ENCODE results near the gene ZFP30.
"Not testable (repeated sequence)": the region's sequence is repeated elsewhere in the genome, so short reads cannot be mapped to it uniquely, and the experiment has no call there.

Gene ZFP30

GRCh38 chr19:37655301-37655688 is at the start of gene ZFP30:
Gene ZFP30 (minus strand): TSS chr19:37655465. CDS start chr19:37647822, 7,643 bp downstream.
- peak; percentile 85 for DNase-seq

- DNase-seq, result no peak
Measured at GRCh38 chr19:37699057-37699456, 43.8 kb upstream of the ZFP30 start.

- no peak for DNase-seq
Measured at GRCh38 chr19:37698216-37698615, 43.0 kb upstream of the ZFP30 start.

GRCh38 chr19:37695144-37695899 is 40.1 kb upstream of the ZFP30 start:
- DNase-seq, result no peak

GRCh38 chr19:37692956-37693620 is 37.8 kb upstream of the ZFP30 start:
- DNase-seq, result no peak

- DNase-seq, result peak; percentile 48
Measured at GRCh38 chr19:37691881-37692504, 36.7 kb upstream of the ZFP30 start.

GRCh38 chr19:37683520-37683919 is 28.3 kb upstream of the ZFP30 start:
- DNase-seq, result no peak

GRCh38 chr19:37669450-37669914 is 14.2 kb upstream of the ZFP30 start:
- DNase-seq, result no peak

- DNase-seq, result not testable (repeated sequence)
Measured at GRCh38 chr19:37657157-37657556, 1.9 kb upstream of the ZFP30 start.

GRCh38 chr19:37655689-37656371 is 565 bp upstream of the ZFP30 start:
- DNase-seq, result peak; percentile 85

- DNase-seq, result no peak
Measured at GRCh38 chr19:37654629-37655300, 500 bp downstream of the ZFP30 start.

GRCh38 chr19:37654118-37654517 is 1.1 kb downstream of the ZFP30 start:
- no peak for DNase-seq

- DNase-seq, result no peak
Measured at GRCh38 chr19:37635076-37636056, 19.9 kb downstream of the ZFP30 start.

GRCh38 chr19:37594982-37595382 is 60.3 kb downstream of the ZFP30 start:
- peak; percentile 54 for DNase-seq

GRCh38 chr19:37594304-37594981 is 60.8 kb downstream of the ZFP30 start, which contains the start of the genes ZNF540 and ZNF571:
Gene ZNF540 (plus strand): TSS chr19:37594876. CDS start chr19:37598448, 3,572 bp downstream.
Gene ZNF571 (minus strand): TSS chr19:37594792. CDS start chr19:37586676, 8,116 bp downstream.
- DNase-seq, result peak; percentile 90

- no peak for DNase-seq
Measured at GRCh38 chr19:37593996-37594303, 61.3 kb downstream of the ZFP30 start.

GRCh38 chr19:37583340-37583739 is 71.9 kb downstream of the ZFP30 start:
- no peak for DNase-seq

GRCh38 chr19:37572203-37572602 is 83.1 kb downstream of the ZFP30 start:
- DNase-seq, result no peak

GRCh38 chr19:37565370-37565669 is 89.9 kb downstream of the ZFP30 start:
- DNase-seq, result no peak

- DNase-seq, result no peak
Measured at GRCh38 chr19:37564624-37565369, 90.5 kb downstream of the ZFP30 start.
